Measurements from ENCODE around the gene ENOPH1.

ENOPH1 gene

GRCh38 chr4:82500435-82501153 lies 70.2 kb downstream of the ENOPH1 start:
- H3K27me3 Mint-ChIP-seq, result no peaks in the 10 kb centered on the region
- no peaks in the 10 kb centered on the region for H3K36me3 Mint-ChIP-seq
- no peaks in the 10 kb centered on the region for H3K4me1 Mint-ChIP-seq
- ATAC-seq, result no peak
- H3K9me3 Mint-ChIP-seq, result no peaks in the 10 kb centered on the region
- no peak overlapping the region for H3K27ac Mint-ChIP-seq
- no peak overlapping the region for H3K4me3 Mint-ChIP-seq

- H3K4me3 Mint-ChIP-seq, result no peak overlapping the region
- H3K27me3 Mint-ChIP-seq, result no peaks in the 10 kb centered on the region
- ATAC-seq, result no peak
- no peaks in the 10 kb centered on the region for H3K9me3 Mint-ChIP-seq
- H3K4me1 Mint-ChIP-seq, result no peaks in the 10 kb centered on the region
- no peak overlapping the region for H3K27ac Mint-ChIP-seq
- H3K36me3 Mint-ChIP-seq, result no peaks in the 10 kb centered on the region
These were observed 70.7 kb downstream of the ENOPH1 start for GRCh38 chr4:82501154-82501442.

GRCh38 chr4:82508011-82508410 lies 77.6 kb downstream of the ENOPH1 start:
- Mint-ChIP-seq H3K36me3 (no peaks in the 10 kb centered on the region), H3K4me1 (no peaks in the 10 kb centered on the region), H3K4me3 (no peak overlapping the region), H3K27me3 (peaks cover 4% of the 10 kb centered on the region), H3K9me3 (no peaks in the 10 kb centered on the region), H3K27ac (no peak overlapping the region)
- ATAC-seq, result no peak

- H3K4me3 Mint-ChIP-seq, result no peak overlapping the region
- H3K27ac Mint-ChIP-seq, result no peak overlapping the region
- no peaks in the 10 kb centered on the region for H3K36me3 Mint-ChIP-seq
- no peaks in the 10 kb centered on the region for H3K4me1 Mint-ChIP-seq
- ATAC-seq, result no peak
- H3K9me3 Mint-ChIP-seq, result no peaks in the 10 kb centered on the region
- H3K27me3 Mint-ChIP-seq, result peaks cover 13% of the 10 kb centered on the region
These were observed 78.5 kb downstream of the ENOPH1 start for GRCh38 chr4:82508806-82509428.

GRCh38 chr4:82510216-82510615 lies 79.8 kb downstream of the ENOPH1 start:
- Mint-ChIP-seq H3K9me3 (no peaks in the 10 kb centered on the region), H3K27me3 (peaks cover 24% of the 10 kb centered on the region), H3K4me3 (no peak overlapping the region), H3K4me1 (no peaks in the 10 kb centered on the region), H3K27ac (no peak overlapping the region), H3K36me3 (no peaks in the 10 kb centered on the region)
- ATAC-seq, result no peak
